ENCODE measurements around the gene SUMO2.

The SUMO2 gene

DNA sequence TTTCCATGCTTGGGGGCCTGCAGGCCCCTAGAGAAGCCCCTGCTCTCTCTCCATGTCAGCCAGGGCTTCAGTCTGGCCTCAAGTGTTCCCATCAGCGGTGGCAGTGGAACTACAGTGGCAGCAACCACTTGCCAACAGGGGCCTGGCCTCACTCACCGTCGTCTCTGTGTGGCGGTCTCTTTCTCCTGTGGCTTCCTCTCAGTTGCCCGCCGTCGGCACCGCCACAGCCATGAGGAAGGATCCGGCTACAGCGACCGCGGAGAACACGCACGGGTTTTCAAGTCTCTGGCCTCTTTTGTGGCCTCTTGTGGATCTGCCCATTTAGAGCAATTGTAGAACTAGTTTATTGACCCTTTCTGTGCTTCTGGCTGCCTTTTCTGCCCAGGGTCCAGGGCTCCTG lies 64.5 kb downstream of the SUMO2 start:
- DNase-seq (ENCODE audit: low read depth) = no peak

DNA sequence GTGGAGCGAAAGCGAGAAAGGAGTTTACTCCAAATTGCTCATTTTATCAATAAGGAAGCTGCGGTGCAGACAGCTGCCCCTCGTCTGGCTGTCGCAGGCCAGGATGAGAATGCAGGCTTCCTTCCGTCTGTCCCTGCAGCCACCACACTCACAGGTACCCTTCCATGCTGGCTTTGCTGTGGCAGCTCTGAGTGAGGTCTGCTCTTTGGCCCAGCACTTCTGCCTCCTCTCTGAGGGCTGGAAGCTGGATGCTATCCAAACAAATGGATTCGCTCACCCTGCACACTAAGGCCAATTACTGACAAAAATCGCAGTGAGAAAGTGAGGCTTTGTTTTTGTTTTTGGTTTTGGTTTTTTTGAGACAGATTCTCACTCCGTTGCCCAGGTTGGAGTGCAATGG lies 66.0 kb downstream of the SUMO2 start:
- no peak for DNase-seq (ENCODE audit: low read depth)

Data from GM04503 (cell line).